C4-2B (cell line): ENCODE data around the gene HSF5.

ENCODE experiments used
- H3K27ac ChIP-seq: fragments of 450-650 bp; 2 replicates; pipeline ENCODE4 v1.5.1; 2017
- ZFX ChIP-seq: fragments of 450-650 bp; IDR thresholded peaks from 2 replicates; pipeline ENCODE4 v1.6.1; 2017
- TF ChIP-seq, protein P1 (sequence below): fragments of 450-650 bp; conservative IDR thresholded peaks from 2 replicates; pipeline ENCODE4 v1.5.1; 2017; ENCODE audit warnings: mild to moderate bottlenecking

HSF5 gene

DNA sequence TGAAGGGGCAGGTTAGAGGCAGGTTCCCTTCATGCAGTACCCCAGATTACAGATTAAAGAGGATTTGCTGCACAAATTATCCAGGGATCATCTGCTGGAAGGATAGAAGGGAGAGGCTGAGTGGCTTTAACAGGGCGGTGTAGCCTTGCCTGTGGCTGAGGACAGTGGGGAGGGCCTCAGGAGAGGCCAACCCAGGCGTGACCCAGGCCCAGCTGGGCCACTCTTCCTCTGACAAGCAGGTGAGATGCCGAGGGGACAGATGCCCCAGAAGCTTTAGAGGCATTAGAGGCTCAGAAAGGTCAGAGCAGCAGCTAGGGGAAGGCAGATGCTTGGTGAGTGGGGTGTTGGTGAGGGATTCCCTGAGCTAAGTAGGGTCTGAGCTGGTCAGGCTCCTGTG, 44.3 kb upstream of the HSF5 start:
- H3K27ac ChIP-seq, result no peak overlapping the region
- TF ChIP-seq, protein P1, sequence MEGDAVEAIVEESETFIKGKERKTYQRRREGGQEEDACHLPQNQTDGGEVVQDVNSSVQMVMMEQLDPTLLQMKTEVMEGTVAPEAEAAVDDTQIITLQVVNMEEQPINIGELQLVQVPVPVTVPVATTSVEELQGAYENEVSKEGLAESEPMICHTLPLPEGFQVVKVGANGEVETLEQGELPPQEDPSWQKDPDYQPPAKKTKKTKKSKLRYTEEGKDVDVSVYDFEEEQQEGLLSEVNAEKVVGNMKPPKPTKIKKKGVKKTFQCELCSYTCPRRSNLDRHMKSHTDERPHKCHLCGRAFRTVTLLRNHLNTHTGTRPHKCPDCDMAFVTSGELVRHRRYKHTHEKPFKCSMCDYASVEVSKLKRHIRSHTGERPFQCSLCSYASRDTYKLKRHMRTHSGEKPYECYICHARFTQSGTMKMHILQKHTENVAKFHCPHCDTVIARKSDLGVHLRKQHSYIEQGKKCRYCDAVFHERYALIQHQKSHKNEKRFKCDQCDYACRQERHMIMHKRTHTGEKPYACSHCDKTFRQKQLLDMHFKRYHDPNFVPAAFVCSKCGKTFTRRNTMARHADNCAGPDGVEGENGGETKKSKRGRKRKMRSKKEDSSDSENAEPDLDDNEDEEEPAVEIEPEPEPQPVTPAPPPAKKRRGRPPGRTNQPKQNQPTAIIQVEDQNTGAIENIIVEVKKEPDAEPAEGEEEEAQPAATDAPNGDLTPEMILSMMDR, result no peak
- TF ChIP-seq ZFX, result no peak

DNA sequence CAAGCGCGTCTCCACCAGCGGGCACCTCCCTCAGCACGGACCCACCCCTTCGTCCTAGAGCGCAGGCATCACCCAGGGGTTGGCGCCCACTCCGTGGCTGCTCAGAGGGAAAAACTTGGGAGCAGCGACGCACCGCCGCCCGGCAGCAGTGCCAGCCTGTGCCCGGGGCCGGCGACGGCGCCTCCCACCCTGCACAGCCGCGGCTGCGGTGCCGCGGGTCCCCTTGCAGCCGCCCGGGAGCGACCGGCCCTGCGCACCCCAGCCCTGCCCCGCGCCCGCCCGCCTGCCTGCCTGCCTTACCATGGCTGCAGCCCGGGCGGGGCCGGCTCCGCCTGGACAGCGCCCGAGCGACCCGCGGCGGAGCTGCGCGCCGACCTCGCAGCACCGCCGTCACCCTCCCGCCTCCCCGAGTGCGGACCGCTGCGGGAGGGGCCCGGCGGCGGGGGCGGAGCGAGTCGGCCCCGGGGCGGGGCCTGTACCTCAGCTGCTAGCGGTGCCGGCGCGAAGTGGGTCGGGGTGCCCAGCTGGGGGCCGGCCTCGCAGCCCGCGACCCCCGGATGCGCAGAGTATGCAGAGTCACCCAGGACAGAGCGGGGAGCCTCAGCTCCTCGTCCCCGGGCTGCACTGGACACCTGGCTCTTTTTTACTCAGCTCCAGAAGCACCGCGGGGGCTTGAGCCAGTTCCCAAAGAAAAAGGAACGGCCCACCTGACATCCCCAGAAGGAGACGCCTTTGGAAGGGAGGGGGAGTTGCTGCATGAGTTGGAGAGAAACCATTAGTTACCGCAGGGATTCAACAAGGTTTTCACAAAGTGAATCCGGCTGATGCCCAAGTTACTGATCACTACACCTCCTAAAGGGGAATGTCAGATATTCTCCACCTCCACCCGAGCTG, 43.7 kb upstream of the HSF5 start:
- no peak for TF ChIP-seq ZFX
- TF ChIP-seq, protein P1, result no peak
- no peak overlapping the region for H3K27ac ChIP-seq

DNA sequence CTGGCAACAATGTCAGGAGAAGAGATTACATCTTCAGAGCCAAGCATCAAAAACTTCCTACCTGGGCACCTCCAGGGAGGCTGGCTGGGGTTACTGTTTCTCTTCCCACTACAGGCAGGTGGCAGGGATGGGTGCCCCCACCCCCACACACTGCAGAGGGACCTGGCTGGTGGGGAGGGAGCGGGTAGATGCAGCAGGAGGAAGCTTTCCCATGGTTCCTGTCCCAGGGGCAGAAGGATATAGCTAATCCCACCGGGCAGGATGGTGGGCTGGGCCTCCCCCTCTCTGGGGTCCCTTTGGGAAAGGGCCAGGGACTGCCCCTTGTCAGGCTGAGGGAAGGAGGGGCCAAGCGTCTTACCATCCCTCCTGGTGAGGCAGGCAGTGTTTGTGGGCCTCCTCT, 42.9 kb upstream of the HSF5 start:
- no peak overlapping the region for H3K27ac ChIP-seq
- no peak for TF ChIP-seq ZFX
- TF ChIP-seq, protein P1, result no peak

DNA sequence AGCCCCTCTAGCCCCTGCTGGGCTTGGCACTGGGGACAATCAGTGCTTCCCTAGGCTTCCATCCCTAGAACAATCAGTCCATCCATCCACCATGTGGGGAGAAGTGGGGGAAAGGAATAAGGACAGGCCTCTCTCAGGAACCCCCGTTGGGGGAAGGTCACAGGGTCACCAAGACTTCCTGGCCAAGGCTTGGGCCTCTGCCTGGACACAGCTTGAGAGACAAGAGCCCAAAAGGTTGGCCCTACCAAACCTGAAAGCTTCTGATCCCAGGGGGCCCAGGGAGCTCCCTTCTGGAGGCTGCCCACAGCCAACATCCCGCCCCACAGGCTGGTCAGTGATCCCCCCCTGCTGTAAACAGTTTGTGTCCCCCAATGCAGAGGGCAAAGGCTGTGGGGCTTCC, 42.4 kb upstream of the HSF5 start:
- TF ChIP-seq ZFX, result no peak
- TF ChIP-seq, protein P1, result no peak
- H3K27ac ChIP-seq, result no peak overlapping the region

DNA sequence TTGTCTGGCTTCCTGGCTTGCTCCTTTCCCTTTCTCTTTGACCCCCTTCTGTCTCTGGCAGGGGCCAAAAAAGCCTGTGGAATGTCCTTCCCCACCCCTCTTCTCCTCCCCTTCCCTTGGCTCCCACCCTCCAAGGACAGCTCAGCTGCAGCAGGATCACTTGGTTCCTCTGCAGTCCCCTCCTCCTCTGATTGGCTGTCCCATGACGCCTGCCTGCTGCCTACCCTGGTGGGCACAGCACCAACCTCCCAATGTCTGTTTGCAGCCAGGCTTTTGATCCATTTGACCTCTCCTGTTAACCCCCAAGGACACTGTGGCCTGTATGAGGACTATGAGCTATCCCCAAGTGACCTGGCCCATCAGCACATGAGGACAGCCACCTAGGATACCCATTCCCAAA, 41.1 kb upstream of the HSF5 start:
- H3K27ac ChIP-seq, result no peak overlapping the region
- TF ChIP-seq, protein P1, result no peak
- no peak for TF ChIP-seq ZFX

DNA sequence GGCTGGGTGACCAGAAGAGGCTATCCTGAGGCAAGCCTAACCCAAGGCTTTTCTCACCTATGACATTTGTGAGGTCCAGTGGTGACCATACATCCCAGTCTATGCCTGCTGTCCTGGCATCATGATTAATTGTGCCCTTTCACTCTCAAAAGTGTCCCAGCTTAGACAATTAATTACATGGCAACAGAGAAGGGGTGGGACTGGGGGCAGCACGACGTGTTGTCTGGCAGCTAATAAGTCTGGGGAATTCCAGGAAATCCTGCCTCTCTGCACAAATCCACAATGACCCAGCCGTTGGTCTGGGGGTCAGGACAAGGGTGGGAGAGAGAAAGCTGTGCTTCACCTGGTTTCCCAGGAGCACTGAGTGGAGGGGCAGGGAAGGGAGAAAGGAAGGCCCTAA, 40.2 kb upstream of the HSF5 start:
- no peak overlapping the region for H3K27ac ChIP-seq

DNA sequence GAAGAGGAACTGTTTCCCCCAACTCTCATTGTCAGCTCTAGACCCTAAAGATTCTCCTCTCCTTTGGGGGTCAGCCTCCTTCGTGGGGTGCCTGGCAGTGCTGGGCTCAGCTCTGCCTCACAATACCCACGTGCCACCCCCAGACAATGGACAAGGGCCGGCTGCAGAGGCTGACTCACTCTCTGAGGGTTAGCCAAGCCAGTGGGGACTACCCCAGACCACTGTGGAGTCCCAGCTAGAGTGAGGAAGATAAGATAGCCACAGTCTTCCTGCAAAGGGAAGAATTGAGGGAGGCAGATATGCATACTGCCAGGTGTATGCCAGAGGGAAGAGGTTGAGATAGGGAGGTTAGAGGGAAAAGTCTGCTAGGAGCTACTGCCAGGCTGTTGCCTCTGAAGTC, 39.7 kb upstream of the HSF5 start:
- TF ChIP-seq ZFX, result no peak
- TF ChIP-seq, protein P1, result no peak
- H3K27ac ChIP-seq, result no peak overlapping the region

More for the DNA sequence above, 40.2 kb upstream of the HSF5 start:
- TF ChIP-seq, protein P1, result no peak
- TF ChIP-seq ZFX, result no peak
